Measurements from ENCODE around the gene USP13. TPM values are rescaled to one million over a fixed set of nuclear protein-coding genes. Genes with fewer than 3 reads are reported as not detected.

USP13 gene
- polyA plus RNA-seq, 3 donors = 0.31 to 1.6 (median 1.2) TPM

GRCh38 chr3:179646177-179646576 lies 6.7 kb upstream of the USP13 start:
- no peaks in the 10 kb centered on the region for H3K4me1 ChIP-seq (ENCODE audit: control insufficient read depth in 1 of 2, insufficient read depth in 2 of 2, low read length in 2 of 2)
- 100% methylated on average over 1 of the region's 3 CpGs for WGBS (ENCODE audit: insufficient coverage)
- no peak overlapping the region for H3K4me3 Mint-ChIP-seq
- H3K36me3 ChIP-seq (replicated peaks in 1 of 2; ENCODE audit: control insufficient read depth in 1 of 2, insufficient read depth in 2 of 2, low read length in 2 of 2) = no peaks in the 10 kb centered on the region
- no peak overlapping the region for H3K4me2 ChIP-seq (replicated peaks; ENCODE audit: extremely low read depth, low read length, poor library complexity, severe bottlenecking)
- peaks cover 0 to 2% of the 10 kb centered on the region in 2 donors for H3K36me3 Mint-ChIP-seq
- H4K20me1 ChIP-seq (ENCODE audit: insufficient read depth, low read length) = no peaks in the 10 kb centered on the region
- intact Hi-C loops (cut with micrococcal nuclease) = no loop called here
- no peak for TF ChIP-seq CTCF (IDR thresholded peaks at IDR 0.05)
- peaks cover 0 to 11% (median 5%) of the 10 kb centered on the region in 3 donors for H3K27me3 Mint-ChIP-seq (ENCODE audit: low read depth in 3 of 3)
- H3K4me1 Mint-ChIP-seq = peaks cover 4% of the 10 kb centered on the region
- H3K9me3 Mint-ChIP-seq = peaks cover 0 to 2% (median 0%) of the 10 kb centered on the region in 7 donors
- no peak overlapping the region for H3K27ac ChIP-seq (ENCODE audit: low read depth in 1 of 2, low read length in 2 of 2)
- H3K27me3 ChIP-seq (ENCODE audit: control insufficient read depth in 2 of 2, insufficient read depth in 2 of 2, low read length in 2 of 2) = peaks cover 0 to 3% of the 10 kb centered on the region in 2 donors
- no peak overlapping the region for H3K4me3 ChIP-seq (replicated peaks in 1 of 3; ENCODE audit: low read depth in 2 of 3, low read length in 3 of 3)
- DNase-seq = no peak
- no peak overlapping the region for H3K27ac Mint-ChIP-seq
- H2AFZ ChIP-seq (ENCODE audit: insufficient read depth, low read depth, low read length, poor library complexity, severe bottlenecking) = no peak overlapping the region
- H3K9me3 ChIP-seq (replicated peaks in 1 of 2; ENCODE audit: control insufficient read depth in 1 of 2, insufficient read depth in 1 of 2, low read length in 2 of 2) = no peaks in the 10 kb centered on the region
- H3K9ac ChIP-seq (ENCODE audit: insufficient read depth, low read length, poor library complexity, severe bottlenecking) = no peak overlapping the region
- H3K79me2 ChIP-seq (ENCODE audit: insufficient read depth, low read length) = no peaks in the 10 kb centered on the region

DNA sequence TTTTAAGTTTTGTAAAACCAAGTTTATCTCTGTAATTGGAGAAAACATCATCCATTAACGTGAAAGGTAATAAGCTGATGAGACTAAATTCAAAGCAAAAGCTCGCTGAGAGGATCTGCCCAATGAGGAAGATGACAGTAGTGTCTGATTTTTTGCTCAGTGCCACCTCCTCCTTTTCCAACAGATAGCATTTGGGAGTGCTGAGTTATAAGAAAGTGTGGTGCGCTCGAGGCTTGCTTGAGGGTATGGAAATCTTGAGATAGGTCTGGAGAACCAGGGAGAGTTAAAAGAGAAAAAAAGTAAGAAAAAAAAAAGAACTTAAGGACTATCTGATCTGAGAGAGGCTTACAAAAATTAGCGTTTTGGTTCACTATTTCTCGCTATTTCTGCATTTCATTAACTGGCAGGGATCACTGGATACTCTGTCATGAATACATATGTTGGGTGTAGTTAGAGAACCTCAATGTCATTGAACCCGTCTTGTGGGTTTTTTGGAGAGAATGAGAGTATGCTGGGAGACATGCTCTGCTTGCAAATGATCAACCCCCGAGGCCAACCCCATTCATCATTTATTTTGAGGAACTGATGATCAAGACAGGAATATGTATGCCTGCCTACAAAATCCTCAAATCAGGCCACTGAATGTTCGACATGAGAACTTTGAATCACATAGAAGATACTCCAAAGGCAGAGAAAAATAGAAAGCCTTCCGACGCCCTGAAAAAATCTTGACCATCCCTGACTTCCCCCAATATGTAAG lies 973 bp upstream of the USP13 start:
- 56% methylated on average over 4 of the region's 11 CpGs for WGBS (ENCODE audit: insufficient coverage)
- peak overlapping the region; percentile 89 for H3K4me2 ChIP-seq (replicated peaks; ENCODE audit: extremely low read depth, low read length, poor library complexity, severe bottlenecking)
- H3K36me3 Mint-ChIP-seq = peaks cover 0 to 5% of the 10 kb centered on the region in 2 donors

More for the DNA sequence above, 973 bp upstream of the USP13 start:
- Mint-ChIP-seq H3K27ac (peak overlapping the region in 3 of 7 donors; percentile 13 to 68 (median 15)), H3K9me3 (peaks cover 0 to 2% (median 0%) of the 10 kb centered on the region in 7 donors), H3K27me3 (ENCODE audit: low read depth in 3 of 3) (peaks cover 14 to 37% (median 19%) of the 10 kb centered on the region in 3 donors), H3K4me3 (peak overlapping the region; percentile 79 to 81), H3K4me1 (peaks cover 29% of the 10 kb centered on the region)
- no peak for TF ChIP-seq CTCF (IDR thresholded peaks at IDR 0.05)
- intact Hi-C loops (cut with micrococcal nuclease) = no loop called here
- no peaks in the 10 kb centered on the region for H3K79me2 ChIP-seq (ENCODE audit: insufficient read depth, low read length)
- H3K4me1 ChIP-seq (ENCODE audit: control insufficient read depth in 1 of 2, insufficient read depth in 2 of 2, low read length in 2 of 2) = peaks cover 15 to 25% of the 10 kb centered on the region in 2 donors
- peak; percentile 0 to 20 (median 8) for DNase-seq
- H3K36me3 ChIP-seq (replicated peaks in 1 of 2; ENCODE audit: control insufficient read depth in 1 of 2, insufficient read depth in 2 of 2, low read length in 2 of 2) = no peaks in the 10 kb centered on the region
- peaks cover 0 to 21% of the 10 kb centered on the region in 2 donors for H3K27me3 ChIP-seq (ENCODE audit: control insufficient read depth in 2 of 2, insufficient read depth in 2 of 2, low read length in 2 of 2)
- H3K4me3 ChIP-seq (replicated peaks in 1 of 3; ENCODE audit: low read depth in 2 of 3, low read length in 3 of 3) = peak overlapping the region; percentile 47 to 83 (median 54)
- H3K9me3 ChIP-seq (replicated peaks in 1 of 2; ENCODE audit: control insufficient read depth in 1 of 2, insufficient read depth in 1 of 2, low read length in 2 of 2) = no peaks in the 10 kb centered on the region
- H3K27ac ChIP-seq (ENCODE audit: low read depth in 1 of 2, low read length in 2 of 2) = no peak overlapping the region
- H3K9ac ChIP-seq (ENCODE audit: insufficient read depth, low read length, poor library complexity, severe bottlenecking) = peak overlapping the region; percentile 59
- H4K20me1 ChIP-seq (ENCODE audit: insufficient read depth, low read length) = no peaks in the 10 kb centered on the region
- peak overlapping the region; percentile 92 for H2AFZ ChIP-seq (ENCODE audit: insufficient read depth, low read depth, low read length, poor library complexity, severe bottlenecking)
